C1 segment of cervical spinal cord (tissue), 14 donors: ENCODE results near the gene MALT1.
"Not testable (repeated sequence)": the region's sequence is repeated elsewhere in the genome, so short reads cannot be mapped to it uniquely, and the experiment has no call there.

ENCODE experiments used
- DNase-seq, 14 donors: peaks; one replicate each; lab custom pipeline; 2025; lab: John Stamatoyannopoulos, UW

Gene MALT1

GRCh38 chr18:58671111-58671631 lies at the start of gene MALT1:
TSS of gene MALT1 (plus strand) at chr18:58671465. CDS start at chr18:58671644, 179 bp downstream.
- peak; percentile 22 to 92 (median 80) for DNase-seq

GRCh38 chr18:58624011-58624410 lies 47.3 kb upstream of the MALT1 start:
- DNase-seq = no peak

GRCh38 chr18:58625839-58626238 lies 45.4 kb upstream of the MALT1 start:
- no peak for DNase-seq

- DNase-seq = no peak
These were observed 41.2 kb upstream of the MALT1 start for GRCh38 chr18:58630071-58630470.

- DNase-seq = no peak
These were observed 40.0 kb upstream of the MALT1 start for GRCh38 chr18:58631301-58631700.

GRCh38 chr18:58632552-58632951 lies 38.7 kb upstream of the MALT1 start:
- DNase-seq = peak in 5 of 14 donors; percentile 6 to 24 (median 7)

- no peak for DNase-seq
These were observed 37.4 kb upstream of the MALT1 start for GRCh38 chr18:58633874-58634273.

- no peak for DNase-seq
These were observed 35.4 kb upstream of the MALT1 start for GRCh38 chr18:58635891-58636290.

- DNase-seq = no peak
These were observed 34.1 kb upstream of the MALT1 start for GRCh38 chr18:58637197-58637596.

- DNase-seq = no peak
These were observed 33.3 kb upstream of the MALT1 start for GRCh38 chr18:58637946-58638345.

- DNase-seq = no peak
These were observed 32.8 kb upstream of the MALT1 start for GRCh38 chr18:58638441-58638840.

GRCh38 chr18:58639237-58639636 lies 32.0 kb upstream of the MALT1 start:
- no peak for DNase-seq

- DNase-seq = no peak
These were observed 31.4 kb upstream of the MALT1 start for GRCh38 chr18:58639751-58640427.

- DNase-seq = no peak
These were observed 30.8 kb upstream of the MALT1 start for GRCh38 chr18:58640428-58640805.

- DNase-seq = no peak
These were observed 30.2 kb upstream of the MALT1 start for GRCh38 chr18:58640891-58641610.

- DNase-seq = not testable (repeated sequence)
These were observed 27.7 kb upstream of the MALT1 start for GRCh38 chr18:58643557-58643956.

GRCh38 chr18:58645398-58645797 lies 25.9 kb upstream of the MALT1 start:
- no peak for DNase-seq

- DNase-seq = no peak
These were observed 24.9 kb upstream of the MALT1 start for GRCh38 chr18:58646334-58646862.

GRCh38 chr18:58649966-58650816 lies 21.1 kb upstream of the MALT1 start:
- DNase-seq = no peak

GRCh38 chr18:58650830-58651229 lies 20.4 kb upstream of the MALT1 start:
- not testable (repeated sequence) for DNase-seq

GRCh38 chr18:58653144-58653722 lies 18.0 kb upstream of the MALT1 start:
- not testable (repeated sequence) for DNase-seq
